Posterior vena cava (tissue), 2 donors: ENCODE results near the gene SEH1L. TPM values are rescaled to one million over a fixed set of nuclear protein-coding genes. Genes with fewer than 3 reads are reported as not detected.
"Not testable (repeated sequence)": the region's sequence is repeated elsewhere in the genome, so short reads cannot be mapped to it uniquely, and the experiment has no call there.

Experiments
- DNase-seq: peaks from one replicate; pipeline ENCODE4 v3.0.0-alpha.2; 2020; ENCODE audit warnings: low spot score
- intact Hi-C, 2 donors: fragments of 100-400 bp; cut with DNase I; formaldehyde crosslinking; loops; one replicate each; pipeline versions ENCODE4 v1.14.1 to v1.14.2; 2022 to 2023
- long read RNA-seq, 2 donors: library from polyadenylated mRNA; unstranded; transcript quantifications; one replicate each; pipeline ENCODE4 v2.0.0, GENCODE V29; 2020 to 2021
- total RNA-seq, 2 donors: library from RNA; stranded (reverse); fragmentation: NEBNext Ultra II Directional; extraction: Animal tissue kit (Norgen Biotek cat#: 25700); gene quantifications; one replicate each; pipeline ENCODE4 v1.2.1, GENCODE V29; 2021
- donor health status: DM: yes; HTN: yes; CAD: no.
- donor health status: DM: yes; HTN: yes; CAD: no.

The SEH1L gene, protein sequence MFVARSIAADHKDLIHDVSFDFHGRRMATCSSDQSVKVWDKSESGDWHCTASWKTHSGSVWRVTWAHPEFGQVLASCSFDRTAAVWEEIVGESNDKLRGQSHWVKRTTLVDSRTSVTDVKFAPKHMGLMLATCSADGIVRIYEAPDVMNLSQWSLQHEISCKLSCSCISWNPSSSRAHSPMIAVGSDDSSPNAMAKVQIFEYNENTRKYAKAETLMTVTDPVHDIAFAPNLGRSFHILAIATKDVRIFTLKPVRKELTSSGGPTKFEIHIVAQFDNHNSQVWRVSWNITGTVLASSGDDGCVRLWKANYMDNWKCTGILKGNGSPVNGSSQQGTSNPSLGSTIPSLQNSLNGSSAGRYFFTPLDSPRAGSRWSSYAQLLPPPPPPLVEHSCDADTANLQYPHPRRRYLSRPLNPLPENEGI
- total RNA-seq = 10 to 100 TPM; 31.7 to 38.6 TPM
- long read RNA-seq, donor 1, full-length matches to known transcripts = 13 of 16 reads
- long read RNA-seq, donor 1, partial matches to known transcripts = 1 of 16 reads
- long read RNA-seq, donor 1, other reads (novel, unspliced or antisense) = 2 of 16 reads
- long read RNA-seq, donor 2, transcript SEH1L-201 (9 exons, 3,494 nt) = major isoform, 19 of 24 reads
- long read RNA-seq, donor 2, partial matches to known transcripts = 0 of 24 reads
- long read RNA-seq, donor 2, other reads (novel, unspliced or antisense) = 4 of 24 reads

DNA sequence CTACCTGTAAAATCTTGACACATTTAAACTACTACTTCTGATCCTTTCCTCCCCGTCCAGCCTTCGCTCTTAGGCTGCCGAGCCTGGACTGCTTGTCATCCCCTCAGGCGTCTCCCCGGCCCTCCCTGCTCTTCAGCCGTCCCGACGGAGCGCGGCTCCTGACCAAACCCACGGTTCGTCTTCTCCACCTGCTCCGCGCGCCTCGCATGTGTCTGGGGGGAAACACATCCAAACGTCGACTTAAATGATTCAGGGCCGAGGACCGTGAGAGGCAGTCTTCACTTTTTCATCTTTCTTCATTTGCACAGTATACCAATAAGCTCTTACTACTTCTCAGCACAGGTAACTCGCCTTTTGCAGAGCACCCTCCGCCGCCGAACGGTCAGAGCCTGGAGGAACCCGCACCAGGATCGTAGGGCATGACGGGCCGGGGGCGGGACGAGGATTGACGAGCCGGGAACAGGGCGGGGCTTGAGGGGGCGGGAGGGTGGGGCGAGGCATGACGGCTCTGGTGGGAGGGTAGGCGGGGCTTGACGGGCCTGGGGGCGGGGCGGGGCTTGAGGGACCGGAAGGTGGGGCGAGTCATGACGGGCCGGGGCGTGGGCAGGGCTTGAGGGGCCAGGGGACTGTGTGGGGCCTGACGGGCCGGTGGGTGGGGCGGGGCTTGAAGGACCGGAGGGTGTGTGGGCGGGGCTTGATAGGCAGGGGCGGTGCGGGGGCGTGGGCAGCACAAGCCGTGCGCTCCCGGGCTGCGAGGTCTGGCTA, at the start of gene SEH1L:
TSS of gene SEH1L (plus strand) at position 727 of the 765 bp plus-strand sequence. CDS start 111 bp downstream, outside the sequence.
- intact Hi-C loops = no loop called here
- DNase-seq = peak; percentile 100

DNA sequence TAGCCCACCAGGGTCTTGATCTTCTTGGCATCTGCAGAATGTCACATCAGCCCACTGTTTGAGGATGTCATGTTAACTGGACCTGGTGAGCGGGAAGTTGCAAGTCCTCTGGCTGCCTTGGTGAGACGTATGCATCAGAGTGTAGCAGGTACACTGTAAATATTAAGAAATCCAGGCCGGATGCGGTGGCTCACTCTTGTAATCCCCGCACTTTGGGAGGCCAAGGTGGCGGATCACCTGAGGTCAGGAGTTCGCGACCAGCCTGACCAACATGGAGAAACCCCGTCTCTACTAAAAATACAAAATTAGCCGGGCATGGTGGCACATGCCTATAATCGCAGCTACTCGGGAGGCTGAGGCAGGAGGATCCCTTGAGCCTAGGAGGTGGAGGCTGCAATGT, 46.6 kb upstream of the SEH1L start:
- DNase-seq, intact Hi-C loops: not testable (repeated sequence)

DNA sequence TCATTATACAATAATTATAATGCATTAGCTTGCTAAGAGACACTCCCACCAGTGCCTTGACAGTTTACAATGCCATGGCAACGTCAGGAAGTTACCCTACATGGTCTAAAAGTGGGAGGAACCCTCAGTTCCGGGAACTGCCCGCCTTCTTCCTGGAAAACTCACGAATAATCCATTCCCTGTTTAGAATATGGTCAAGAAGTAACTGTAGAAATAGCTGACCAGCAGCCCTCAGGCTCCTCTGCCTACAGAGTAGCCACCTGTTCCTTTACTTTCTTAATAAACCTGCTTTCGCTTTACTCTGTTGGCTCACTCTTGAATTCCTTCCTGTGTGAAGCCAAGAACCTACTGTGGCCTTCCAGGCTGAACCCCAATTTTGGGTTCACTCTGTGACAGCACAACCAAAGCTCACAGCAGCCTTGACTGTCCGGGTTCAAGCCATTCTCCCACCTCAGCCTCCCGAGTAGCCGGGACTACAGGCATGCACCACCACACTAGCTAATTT, 43.7 kb upstream of the SEH1L start:
- DNase-seq = no peak
- intact Hi-C loops = no loop called here

DNA sequence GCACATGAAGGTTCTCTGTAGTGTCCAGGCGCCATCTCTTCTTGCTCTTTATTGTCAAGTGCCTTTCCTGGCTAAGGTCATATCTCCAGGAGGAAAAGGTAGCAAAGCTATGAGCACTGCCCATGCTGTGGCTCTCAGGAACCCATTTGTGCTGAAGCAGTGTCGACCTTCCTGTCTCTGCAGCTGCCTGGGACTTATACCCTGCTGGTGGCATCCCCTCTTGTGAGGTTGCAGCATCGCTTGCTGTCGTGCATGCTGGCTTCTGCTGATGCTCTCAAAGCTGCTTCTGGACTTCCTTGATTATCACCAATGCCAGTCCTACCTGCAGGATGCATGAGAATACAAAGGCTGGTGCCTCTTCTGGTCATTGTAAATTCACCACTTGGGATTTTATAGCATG, 41.7 kb upstream of the SEH1L start:
- no peak for DNase-seq
- intact Hi-C loops = no loop called here

DNA sequence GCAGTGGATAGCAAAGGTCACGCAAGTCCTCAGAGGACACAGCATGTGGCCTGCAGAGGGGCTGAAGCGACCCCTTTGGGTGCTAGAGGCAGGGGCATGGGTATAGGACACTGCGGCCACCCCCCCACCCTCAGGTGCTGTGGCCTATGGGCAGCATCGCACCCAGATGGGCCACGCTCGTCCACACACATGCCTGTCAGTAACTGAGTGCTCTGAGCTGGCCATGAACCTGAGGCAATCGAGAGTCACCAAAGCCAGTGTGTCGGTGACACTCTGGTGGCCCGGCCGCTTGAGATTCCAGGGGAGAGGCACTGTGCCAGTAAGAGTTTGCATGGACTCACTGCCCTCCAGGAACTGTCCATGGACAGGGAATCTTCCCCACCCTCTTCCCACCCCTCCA, 41.0 kb upstream of the SEH1L start:
- intact Hi-C loops = no loop called here

DNA sequence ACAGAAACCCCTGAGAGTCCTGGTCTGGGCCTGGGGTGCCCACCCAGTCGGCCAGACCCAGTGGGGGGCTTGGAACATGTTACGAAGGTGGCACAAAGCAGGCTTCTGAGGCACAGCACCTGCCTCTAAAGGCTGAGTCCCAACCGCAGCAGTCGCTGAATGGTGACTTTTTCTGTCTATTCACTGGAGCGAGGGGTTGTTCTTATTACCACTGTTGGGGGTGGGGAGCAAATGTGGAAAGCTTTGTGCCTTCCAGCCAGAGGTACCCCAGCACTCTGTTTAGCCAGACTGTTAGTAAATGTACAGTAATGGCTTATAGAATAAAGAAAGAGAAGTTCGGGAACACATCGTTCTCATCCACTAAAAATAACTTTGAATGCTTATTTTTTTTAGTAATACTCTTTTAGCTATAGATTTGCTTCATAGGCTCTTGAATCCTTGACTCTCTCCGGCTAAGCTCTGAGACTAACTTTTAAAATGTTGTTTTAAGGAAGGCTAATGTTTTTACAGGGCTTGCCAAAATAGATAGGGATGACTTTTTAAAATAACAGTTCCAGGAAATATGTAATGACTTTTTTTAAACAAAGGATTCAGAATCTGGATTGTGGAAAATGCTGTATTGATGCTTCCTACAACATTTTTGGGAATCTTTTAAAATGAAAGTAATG, 40.4 kb upstream of the SEH1L start:
- no peak for DNase-seq
- intact Hi-C loops = no loop called here

More for the DNA sequence above, 41.0 kb upstream of the SEH1L start:
- no peak for DNase-seq

DNA sequence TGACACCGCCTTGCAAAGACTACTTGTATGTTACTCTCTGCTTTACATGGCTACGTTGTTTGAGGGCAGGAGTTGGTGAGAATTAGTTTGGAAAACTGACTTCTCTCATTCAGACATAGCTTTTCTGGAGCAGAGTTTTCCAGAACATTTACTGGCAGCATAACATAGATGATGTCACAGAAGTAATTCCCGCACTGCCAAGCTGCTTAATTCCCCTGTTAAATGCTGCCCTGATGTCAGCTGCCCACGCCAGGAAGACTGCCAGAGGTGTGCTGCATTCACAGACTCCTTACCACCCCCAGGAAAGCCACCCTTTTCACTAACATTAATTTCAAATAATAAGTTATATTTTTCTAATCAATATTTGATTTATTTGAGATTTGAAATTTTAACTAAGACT, 39.1 kb upstream of the SEH1L start:
- DNase-seq = no peak
- intact Hi-C loops = no loop called here

DNA sequence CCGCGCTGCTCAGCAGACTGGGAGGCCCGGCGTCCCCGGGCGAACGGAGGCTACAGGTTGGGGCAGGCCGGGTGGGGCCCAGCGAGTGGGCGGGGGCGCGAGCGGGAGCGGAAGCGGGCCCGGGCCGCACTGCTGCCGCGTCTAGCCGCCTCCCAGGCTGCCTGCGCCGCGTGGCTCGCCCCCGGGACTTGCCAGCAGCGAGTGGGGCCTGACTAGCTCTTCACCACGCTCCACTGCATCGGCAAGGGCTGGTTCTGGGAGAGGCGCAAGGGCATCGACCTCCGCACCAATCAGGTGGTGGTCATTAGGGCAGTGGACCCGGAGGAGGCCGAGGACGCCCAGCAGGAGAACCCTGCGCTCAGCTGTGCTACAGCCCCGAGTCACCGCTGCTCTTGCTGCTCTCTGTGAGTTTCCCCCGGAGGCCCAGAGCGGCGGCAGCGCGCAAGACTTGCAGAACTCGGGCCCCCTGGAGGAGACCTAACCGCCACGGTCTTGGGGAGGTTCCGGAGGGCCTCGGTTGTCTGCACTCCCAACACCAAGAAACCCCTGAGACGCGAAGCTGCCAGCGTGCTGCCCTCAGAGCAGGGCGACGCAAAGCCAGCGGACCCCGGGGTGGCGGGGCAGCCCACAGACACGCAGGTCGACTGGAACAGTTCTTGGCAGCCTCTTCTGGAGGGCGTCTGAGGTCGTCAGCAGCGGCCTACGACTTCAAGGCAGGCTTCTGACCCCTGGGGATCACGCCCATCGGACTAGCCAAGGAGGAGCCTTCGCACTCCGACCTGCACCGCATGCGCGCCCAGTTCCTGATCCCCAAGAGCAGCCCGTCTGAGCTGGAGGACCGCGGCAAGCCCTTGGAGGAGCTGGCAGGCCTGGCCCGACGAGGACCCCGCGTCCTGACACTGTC, 36.5 kb upstream of the SEH1L start:
- intact Hi-C loops = no loop called here
- DNase-seq = no peak

DNA sequence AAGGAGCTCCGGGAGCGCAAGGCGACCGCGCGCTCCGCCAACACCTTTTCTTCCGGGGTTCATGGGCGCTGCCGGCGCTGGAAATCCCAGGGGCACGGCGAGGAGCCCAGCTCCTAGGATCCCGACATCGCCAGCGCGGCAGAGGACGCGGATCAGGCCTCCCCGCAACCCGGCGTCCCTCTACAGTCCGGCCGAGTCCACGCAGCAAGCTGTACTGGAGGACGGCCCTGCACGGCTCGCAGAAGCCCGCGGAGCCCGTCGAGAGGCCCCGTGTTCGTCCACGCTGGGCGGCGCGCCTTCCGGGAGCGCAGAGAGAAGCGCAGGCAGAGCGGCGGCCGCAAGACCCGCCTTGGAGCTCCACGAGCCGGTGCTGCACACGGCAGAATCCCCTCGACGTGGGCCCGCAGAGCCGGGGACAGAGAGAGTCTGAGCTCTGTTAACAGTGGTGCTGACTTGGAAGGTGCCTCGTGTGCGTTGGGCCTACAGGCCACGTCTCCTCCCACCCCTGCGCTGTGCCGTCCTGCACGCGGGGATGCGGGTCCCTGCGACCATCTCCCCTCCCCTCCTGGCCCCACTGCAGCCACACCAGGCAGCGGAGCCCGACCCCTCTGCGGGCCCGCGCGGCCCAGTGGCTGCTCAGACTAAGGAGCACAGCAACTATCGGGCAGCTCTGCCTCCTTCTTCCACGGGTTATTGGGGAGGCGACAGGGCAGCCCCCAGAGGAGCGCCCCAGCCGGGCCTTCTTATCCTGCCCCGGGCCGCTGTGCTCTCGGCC, 35.7 kb upstream of the SEH1L start:
- intact Hi-C loops = no loop called here
- no peak for DNase-seq

DNA sequence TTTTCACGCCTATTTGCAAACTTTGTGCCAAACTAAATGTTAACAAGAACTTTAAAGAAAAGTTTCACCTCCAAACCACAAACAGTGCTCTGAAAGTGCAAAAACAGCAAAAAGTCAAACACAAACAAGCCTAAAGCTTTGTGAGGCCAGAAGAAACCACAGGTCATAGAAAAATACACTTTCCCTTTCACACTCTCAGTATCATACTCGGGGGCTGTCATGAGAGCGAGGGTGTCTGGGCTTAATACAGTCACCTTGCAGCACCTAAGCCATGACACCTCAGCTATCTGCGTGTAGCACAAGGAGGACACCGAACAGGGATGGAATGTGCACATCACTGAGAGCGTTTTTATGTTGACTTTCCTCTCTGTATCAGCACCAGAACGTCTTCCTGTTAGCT, 26.6 kb upstream of the SEH1L start:
- intact Hi-C loops = no loop called here
- DNase-seq = no peak

DNA sequence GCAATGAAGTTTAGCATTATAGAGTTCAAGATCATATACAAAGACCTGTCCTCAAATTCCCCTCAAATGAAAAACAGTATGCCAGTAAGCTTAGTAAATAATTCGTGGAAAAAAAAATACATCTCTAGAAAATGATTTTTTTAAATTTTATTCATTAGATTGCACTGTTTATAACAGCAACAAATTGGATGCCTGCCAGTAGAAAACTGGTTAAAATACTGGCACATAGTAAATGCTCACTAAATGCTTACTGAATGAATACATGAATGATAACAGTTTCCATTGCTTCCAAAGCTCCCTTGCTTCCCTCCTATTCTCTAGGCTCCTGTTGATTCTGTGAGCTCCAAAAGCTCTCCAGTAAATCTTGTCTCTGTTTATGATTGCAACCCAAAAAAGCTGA, 25.5 kb upstream of the SEH1L start:
- no peak for DNase-seq
- intact Hi-C loops = no loop called here

DNA sequence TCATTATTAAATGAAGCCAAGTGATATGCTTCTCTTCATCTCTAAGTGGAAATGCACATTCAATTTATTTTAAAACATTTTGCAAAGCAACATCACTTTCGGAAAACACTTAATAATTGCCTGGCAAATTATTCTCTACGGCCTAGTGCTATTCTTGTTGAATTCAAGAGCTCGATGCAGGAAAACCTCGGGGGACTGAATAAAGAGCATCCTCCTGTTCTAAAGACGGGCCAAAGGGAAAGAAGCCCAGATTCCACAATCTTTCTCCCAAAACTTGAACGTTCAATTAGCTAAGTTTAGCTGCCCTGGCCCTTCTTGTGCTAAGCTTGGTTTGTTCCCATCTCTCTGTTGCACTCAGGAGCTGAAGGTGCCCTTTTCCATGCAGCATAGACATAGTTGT, 23.2 kb upstream of the SEH1L start:
- intact Hi-C loops = no loop called here
- no peak for DNase-seq

DNA sequence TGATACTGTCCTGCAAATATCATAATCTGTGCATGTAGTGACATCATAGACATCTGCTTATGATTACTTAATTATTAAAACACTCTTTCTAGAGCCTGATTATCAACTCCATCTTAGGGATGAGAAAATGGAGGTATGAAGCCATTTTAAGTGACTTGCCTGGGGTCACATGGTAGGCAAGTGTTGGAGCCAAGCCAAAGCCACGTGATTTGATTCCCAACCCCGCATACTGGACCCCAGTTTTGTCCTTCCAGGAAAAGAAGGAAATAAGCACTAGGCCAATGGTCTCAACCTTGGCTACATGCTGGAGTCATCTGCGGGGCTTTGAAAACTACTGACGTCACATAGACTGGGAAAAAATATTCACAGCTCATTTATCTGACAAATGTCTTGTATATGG, 19.6 kb upstream of the SEH1L start:
- intact Hi-C loops = no loop called here
- no peak for DNase-seq

DNA sequence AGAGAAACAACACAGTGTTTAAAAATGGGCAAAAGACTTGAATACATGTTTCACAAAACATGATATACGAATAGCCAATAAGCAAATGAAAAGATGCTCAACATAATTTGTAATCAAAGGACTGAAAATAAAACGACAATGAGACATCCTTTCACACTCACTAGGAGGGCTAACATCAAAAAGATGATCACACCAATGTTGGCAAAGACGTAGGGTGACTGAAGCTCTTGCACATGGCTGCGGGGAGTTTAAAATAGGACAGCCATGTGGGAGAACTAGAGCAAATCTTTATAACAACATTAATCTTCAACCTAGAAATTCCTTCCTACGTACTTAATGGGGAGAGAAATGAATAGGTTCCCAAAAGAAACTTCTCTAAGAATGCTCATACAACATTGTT, 19.2 kb upstream of the SEH1L start:
- DNase-seq = no peak
- intact Hi-C loops = no loop called here

DNA sequence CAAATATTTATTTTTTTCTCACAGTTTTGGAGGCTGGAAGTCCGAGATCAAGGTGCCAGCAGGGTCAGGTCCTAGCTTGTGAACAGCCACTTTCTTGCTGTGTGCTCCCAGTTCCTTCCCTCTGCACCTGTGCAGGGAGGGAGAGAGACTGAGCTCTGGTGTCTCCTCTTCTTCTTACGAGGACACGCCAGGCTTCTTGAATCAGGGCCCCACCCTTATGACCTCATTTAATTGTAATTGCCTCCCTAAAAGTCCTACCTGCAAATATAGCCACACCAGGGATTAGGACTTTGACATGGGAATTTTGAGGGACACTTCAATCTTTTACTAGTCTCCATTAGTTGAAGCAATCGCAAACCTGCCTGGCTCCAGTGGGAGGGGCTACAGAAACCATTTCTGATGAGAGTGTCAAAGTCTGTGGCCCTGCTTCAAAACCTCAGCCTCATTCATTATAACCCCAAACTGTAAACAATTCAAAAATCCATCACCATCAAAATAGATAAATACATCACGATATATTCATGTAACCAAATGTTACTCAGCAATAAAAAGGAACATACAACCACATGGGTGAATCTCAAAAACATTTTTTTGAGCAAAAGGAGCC, 18.2 kb upstream of the SEH1L start:
- intact Hi-C loops = loop anchor here (5.0 kb wide), 3 partner anchors 42 to 1143 kb away; no protein-coding TSS in a partner anchor
- DNase-seq = no peak

DNA sequence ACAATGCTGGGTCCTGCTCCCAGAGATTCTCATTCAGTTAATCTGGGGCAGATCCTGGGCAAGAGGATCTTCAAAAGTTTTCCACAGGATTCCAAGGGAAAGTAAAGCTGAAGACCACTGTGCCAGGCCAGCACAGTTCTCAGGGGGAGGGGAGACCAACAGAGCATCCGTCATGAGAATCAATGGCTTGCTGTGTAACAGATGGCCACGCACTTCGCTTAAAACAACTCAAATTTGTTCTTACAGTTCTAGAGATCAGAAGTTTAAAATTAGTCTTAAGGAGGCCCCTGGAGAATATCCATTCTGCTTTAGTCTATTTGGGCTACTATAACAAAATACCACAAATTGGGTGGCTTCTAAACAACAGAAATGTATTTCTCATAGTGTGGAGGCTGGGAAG, 17.4 kb upstream of the SEH1L start:
- intact Hi-C loops = loop anchor here (5.0 kb wide), 3 partner anchors 43 to 1142 kb away; no protein-coding TSS in a partner anchor
- no peak for DNase-seq

DNA sequence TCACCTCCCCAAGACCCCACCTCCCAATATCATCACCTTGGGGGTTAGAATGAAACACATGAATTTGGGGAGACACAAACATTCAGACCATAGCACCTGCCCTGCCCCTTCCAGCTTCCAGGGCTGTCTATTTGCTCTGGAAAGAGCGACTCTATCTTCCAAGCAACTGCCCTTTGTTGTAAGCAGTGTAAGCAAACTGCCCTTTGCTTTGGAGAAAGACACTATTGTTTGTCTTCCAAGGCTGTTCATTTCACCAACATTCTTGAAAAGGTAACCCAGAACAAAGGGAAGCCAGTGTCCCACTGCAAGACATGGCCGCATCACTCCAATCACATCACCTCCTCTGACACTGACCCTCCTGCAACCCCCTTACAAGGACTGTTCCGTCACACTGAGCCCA, 16.9 kb upstream of the SEH1L start:
- intact Hi-C loops = loop anchor here (5.0 kb wide), 3 partner anchors 44 to 1141 kb away; no protein-coding TSS in a partner anchor

More for the DNA sequence above, 16.9 kb upstream of the SEH1L start:
- DNase-seq = no peak
